ENCODE results near the gene CARD14. TPM values are rescaled to one million over a fixed set of nuclear protein-coding genes. Genes with fewer than 3 reads are reported as not detected.

Gene CARD14
- total RNA-seq, 1 donor from 2014 or later = 0.60 TPM

- no peak overlapping the region for H3K27ac ChIP-seq
- H3K4me3 ChIP-seq = no peak overlapping the region
- Mint-ChIP-seq H3K36me3 (peaks cover 8% of the 10 kb centered on the region), H3K4me3 (peak overlapping the region; percentile 58), H3K27me3 (ENCODE audit: insufficient read depth, low read depth) (peaks cover 15% of the 10 kb centered on the region), H3K9me3 (no peaks in the 10 kb centered on the region), H3K4me1 (peaks cover 19% of the 10 kb centered on the region), H3K27ac (no peak overlapping the region)
- H3K9me3 ChIP-seq (ENCODE audit: low read depth) = no peaks in the 10 kb centered on the region
- H3K4me1 ChIP-seq = peaks cover 18% of the 10 kb centered on the region
- DNase-seq (ENCODE audit: low spot score) = no peak
- TF ChIP-seq EZH2 (IDR thresholded peaks at IDR 0.05) = no peak
- no peak for TF ChIP-seq EZH2phosphoT487 (IDR thresholded peaks at IDR 0.05)
- TF ChIP-seq CTCF (IDR thresholded peaks at IDR 0.05) = no peak
- no peaks in the 10 kb centered on the region for H3K36me3 ChIP-seq
- H4K20me1 ChIP-seq (ENCODE audit: low read depth) = peaks cover 4% of the 10 kb centered on the region
- peaks cover 15% of the 10 kb centered on the region for H3K79me2 ChIP-seq (ENCODE audit: low read depth)
- H2AFZ ChIP-seq (replicated peaks) = no peak overlapping the region
- H3F3A ChIP-seq (ENCODE audit: low read depth) = peaks cover 3% of the 10 kb centered on the region
- no peak overlapping the region for H3K4me2 ChIP-seq
- no peaks in the 10 kb centered on the region for H3K27me3 ChIP-seq
- H3K9ac ChIP-seq = no peak overlapping the region
Observed at GRCh38 chr17:80217703-80218362, 48.0 kb downstream of the CARD14 start.

GRCh38 chr17:80218391-80218790 lies 48.6 kb downstream of the CARD14 start:
- DNase-seq (ENCODE audit: low spot score) = no peak
- Mint-ChIP-seq H3K36me3 (peaks cover 9% of the 10 kb centered on the region), H3K27me3 (ENCODE audit: insufficient read depth, low read depth) (peaks cover 18% of the 10 kb centered on the region), H3K4me1 (peaks cover 24% of the 10 kb centered on the region), H3K27ac (no peak overlapping the region), H3K9me3 (no peaks in the 10 kb centered on the region), H3K4me3 (peak overlapping the region; percentile 92)
- no peaks in the 10 kb centered on the region for H3K36me3 ChIP-seq
- H3K4me1 ChIP-seq = peaks cover 18% of the 10 kb centered on the region
- no peak overlapping the region for H2AFZ ChIP-seq (replicated peaks)
- H3K27ac ChIP-seq = no peak overlapping the region
- no peak overlapping the region for H3K4me2 ChIP-seq
- no peaks in the 10 kb centered on the region for H3K9me3 ChIP-seq (ENCODE audit: low read depth)
- no peaks in the 10 kb centered on the region for H3K27me3 ChIP-seq
- H3K9ac ChIP-seq = no peak overlapping the region
- H3F3A ChIP-seq (ENCODE audit: low read depth) = peaks cover 3% of the 10 kb centered on the region
- peaks cover 15% of the 10 kb centered on the region for H3K79me2 ChIP-seq (ENCODE audit: low read depth)
- peaks cover 4% of the 10 kb centered on the region for H4K20me1 ChIP-seq (ENCODE audit: low read depth)
- TF ChIP-seq EZH2 (IDR thresholded peaks at IDR 0.05) = no peak
- no peak for TF ChIP-seq EZH2phosphoT487 (IDR thresholded peaks at IDR 0.05)
- no peak for TF ChIP-seq CTCF (IDR thresholded peaks at IDR 0.05)
- H3K4me3 ChIP-seq = no peak overlapping the region

- Histone ChIP-seq H3K4me1 (peaks cover 18% of the 10 kb centered on the region), H3K27me3 (no peaks in the 10 kb centered on the region), H3K36me3 (no peaks in the 10 kb centered on the region), H3F3A (ENCODE audit: low read depth) (peaks cover 3% of the 10 kb centered on the region), H3K4me3 (peak overlapping the region; percentile 100), H4K20me1 (ENCODE audit: low read depth) (peaks cover 4% of the 10 kb centered on the region), H2AFZ (replicated peaks) (no peak overlapping the region), H3K4me2 (peak overlapping the region; percentile 92), H3K27ac (no peak overlapping the region), H3K9me3 (ENCODE audit: low read depth) (no peaks in the 10 kb centered on the region), H3K9ac (peak overlapping the region; percentile 66), H3K79me2 (ENCODE audit: low read depth) (peaks cover 15% of the 10 kb centered on the region)
- peaks cover 18% of the 10 kb centered on the region for H3K27me3 Mint-ChIP-seq (ENCODE audit: insufficient read depth, low read depth)
- no peaks in the 10 kb centered on the region for H3K9me3 Mint-ChIP-seq
- H3K36me3 Mint-ChIP-seq = peaks cover 10% of the 10 kb centered on the region
- no peak for DNase-seq (ENCODE audit: low spot score)
- peak overlapping the region; percentile 92 for H3K4me3 Mint-ChIP-seq
- H3K4me1 Mint-ChIP-seq = peaks cover 29% of the 10 kb centered on the region
- TF ChIP-seq CTCF (IDR thresholded peaks at IDR 0.05) = no peak
- TF ChIP-seq EZH2phosphoT487 (IDR thresholded peaks at IDR 0.05) = no peak
- TF ChIP-seq EZH2 (IDR thresholded peaks at IDR 0.05) = no peak
- H3K27ac Mint-ChIP-seq = peak overlapping the region; percentile 59
Observed at GRCh38 chr17:80219013-80219762, 49.4 kb downstream of the CARD14 start.
